ENCODE data around the gene DOHH. TPM values are rescaled to one million over a fixed set of nuclear protein-coding genes. Genes with fewer than 3 reads are reported as not detected.

DOHH gene
- polyA plus RNA-seq, 2 of the 4 experiments (the other 2 are of a cell fraction), result 4.6 to 13.3 TPM

- H3K9me3 ChIP-seq, result no peaks in the 10 kb centered on the region
- TF ChIP-seq, protein P1, sequence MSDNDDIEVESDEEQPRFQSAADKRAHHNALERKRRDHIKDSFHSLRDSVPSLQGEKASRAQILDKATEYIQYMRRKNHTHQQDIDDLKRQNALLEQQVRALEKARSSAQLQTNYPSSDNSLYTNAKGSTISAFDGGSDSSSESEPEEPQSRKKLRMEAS (IDR thresholded peaks at IDR 0.05), result no peak
- no peak for TF ChIP-seq BHLHE40 (IDR thresholded peaks at IDR 0.05; ENCODE audit: low read depth, low read length)
- TF ChIP-seq ZNF302 (CRISPR knock-in tag; IDR thresholded peaks at IDR 0.05), result no peak
- no peak for TF ChIP-seq PHF8 (IDR thresholded peaks at IDR 0.05; ENCODE audit: borderline replicate concordance, low read depth)
- no peak for TF ChIP-seq CBX2 (IDR thresholded peaks at IDR 0.05; ENCODE audit: borderline replicate concordance, low read depth)
- TF ChIP-seq NPAS2 (CRISPR knock-in tag; IDR thresholded peaks at IDR 0.05; ENCODE audit: borderline replicate concordance), result no peak
- no peak for TF ChIP-seq CEBPB (IDR thresholded peaks at IDR 0.05)
- peak; percentile 90 for TF ChIP-seq ZFP36 (IDR thresholded peaks at IDR 0.05; ENCODE audit: borderline replicate concordance, partially characterized antibody)
- TF ChIP-seq POLR2A (IDR thresholded peaks at IDR 0.05; ENCODE audit: low read length), result no peak
- no peak for TF ChIP-seq CBX8 (IDR thresholded peaks at IDR 0.05)
- TF ChIP-seq ELK1 (IDR thresholded peaks at IDR 0.05; ENCODE audit: low read depth, low read length), result no peak
- peak; percentile 65 to 70 for TF ChIP-seq RAD21 (conservative IDR thresholded peaks at IDR 0.05 in 1 of 2, IDR thresholded peaks at IDR 0.05 in 1 of 2)
- no peak for TF ChIP-seq FOSL2 (IDR thresholded peaks at IDR 0.05)
- no peak for TF ChIP-seq FOSL2 (CRISPR knock-in tag; IDR thresholded peaks at IDR 0.05)
- no peak for TF ChIP-seq MAZ (IDR thresholded peaks at IDR 0.05; ENCODE audit: borderline replicate concordance, low read depth, low read length)
- no peak for TF ChIP-seq TFCP2L1 (CRISPR knock-in tag; IDR thresholded peaks at IDR 0.05)
- no peak for TF ChIP-seq MYC (IDR thresholded peaks at IDR 0.05; ENCODE audit: borderline replicate concordance, low read length)
- TF ChIP-seq HOXB5 (CRISPR knock-in tag; IDR thresholded peaks at IDR 0.05), result no peak
- no peak for TF ChIP-seq HOXB13 (CRISPR knock-in tag; IDR thresholded peaks at IDR 0.05; ENCODE audit: low read depth)
- no peak for TF ChIP-seq NFE2L2 (conservative IDR thresholded peaks at IDR 0.05; ENCODE audit: low read length)
- TF ChIP-seq, protein P2, sequence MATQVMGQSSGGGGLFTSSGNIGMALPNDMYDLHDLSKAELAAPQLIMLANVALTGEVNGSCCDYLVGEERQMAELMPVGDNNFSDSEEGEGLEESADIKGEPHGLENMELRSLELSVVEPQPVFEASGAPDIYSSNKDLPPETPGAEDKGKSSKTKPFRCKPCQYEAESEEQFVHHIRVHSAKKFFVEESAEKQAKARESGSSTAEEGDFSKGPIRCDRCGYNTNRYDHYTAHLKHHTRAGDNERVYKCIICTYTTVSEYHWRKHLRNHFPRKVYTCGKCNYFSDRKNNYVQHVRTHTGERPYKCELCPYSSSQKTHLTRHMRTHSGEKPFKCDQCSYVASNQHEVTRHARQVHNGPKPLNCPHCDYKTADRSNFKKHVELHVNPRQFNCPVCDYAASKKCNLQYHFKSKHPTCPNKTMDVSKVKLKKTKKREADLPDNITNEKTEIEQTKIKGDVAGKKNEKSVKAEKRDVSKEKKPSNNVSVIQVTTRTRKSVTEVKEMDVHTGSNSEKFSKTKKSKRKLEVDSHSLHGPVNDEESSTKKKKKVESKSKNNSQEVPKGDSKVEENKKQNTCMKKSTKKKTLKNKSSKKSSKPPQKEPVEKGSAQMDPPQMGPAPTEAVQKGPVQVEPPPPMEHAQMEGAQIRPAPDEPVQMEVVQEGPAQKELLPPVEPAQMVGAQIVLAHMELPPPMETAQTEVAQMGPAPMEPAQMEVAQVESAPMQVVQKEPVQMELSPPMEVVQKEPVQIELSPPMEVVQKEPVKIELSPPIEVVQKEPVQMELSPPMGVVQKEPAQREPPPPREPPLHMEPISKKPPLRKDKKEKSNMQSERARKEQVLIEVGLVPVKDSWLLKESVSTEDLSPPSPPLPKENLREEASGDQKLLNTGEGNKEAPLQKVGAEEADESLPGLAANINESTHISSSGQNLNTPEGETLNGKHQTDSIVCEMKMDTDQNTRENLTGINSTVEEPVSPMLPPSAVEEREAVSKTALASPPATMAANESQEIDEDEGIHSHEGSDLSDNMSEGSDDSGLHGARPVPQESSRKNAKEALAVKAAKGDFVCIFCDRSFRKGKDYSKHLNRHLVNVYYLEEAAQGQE (IDR thresholded peaks at IDR 0.05), result no peak
- TF ChIP-seq, protein P3, sequence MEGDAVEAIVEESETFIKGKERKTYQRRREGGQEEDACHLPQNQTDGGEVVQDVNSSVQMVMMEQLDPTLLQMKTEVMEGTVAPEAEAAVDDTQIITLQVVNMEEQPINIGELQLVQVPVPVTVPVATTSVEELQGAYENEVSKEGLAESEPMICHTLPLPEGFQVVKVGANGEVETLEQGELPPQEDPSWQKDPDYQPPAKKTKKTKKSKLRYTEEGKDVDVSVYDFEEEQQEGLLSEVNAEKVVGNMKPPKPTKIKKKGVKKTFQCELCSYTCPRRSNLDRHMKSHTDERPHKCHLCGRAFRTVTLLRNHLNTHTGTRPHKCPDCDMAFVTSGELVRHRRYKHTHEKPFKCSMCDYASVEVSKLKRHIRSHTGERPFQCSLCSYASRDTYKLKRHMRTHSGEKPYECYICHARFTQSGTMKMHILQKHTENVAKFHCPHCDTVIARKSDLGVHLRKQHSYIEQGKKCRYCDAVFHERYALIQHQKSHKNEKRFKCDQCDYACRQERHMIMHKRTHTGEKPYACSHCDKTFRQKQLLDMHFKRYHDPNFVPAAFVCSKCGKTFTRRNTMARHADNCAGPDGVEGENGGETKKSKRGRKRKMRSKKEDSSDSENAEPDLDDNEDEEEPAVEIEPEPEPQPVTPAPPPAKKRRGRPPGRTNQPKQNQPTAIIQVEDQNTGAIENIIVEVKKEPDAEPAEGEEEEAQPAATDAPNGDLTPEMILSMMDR (IDR thresholded peaks at IDR 0.05), result peak; percentile 69
- no peak for TF ChIP-seq GATA3 (IDR thresholded peaks at IDR 0.05; ENCODE audit: borderline replicate concordance)
- peak; percentile 83 for TF ChIP-seq SMC3 (IDR thresholded peaks at IDR 0.05)
- no peak for TF ChIP-seq MAFK (IDR thresholded peaks at IDR 0.05; ENCODE audit: partially characterized antibody)
- H3K4me3 ChIP-seq, result no peak overlapping the region
- POLR2A ChIA-PET, result interaction anchor here (0.9 to 1.2 kb wide), 2 partner anchors 13 to 29 kb away, joined by 3 to 4 read pairs; no protein-coding TSS in a partner anchor
- peak; percentile 73 to 83 for ATAC-seq
- peak; percentile 63 to 65 for DNase-seq (ENCODE audit: low read depth in 1 of 2, low spot score in 1 of 2)
- CTCF ChIA-PET, result interaction anchor here (0.6 to 6.6 kb wide), 27 partner anchors 11 to 345 kb away, joined by 3 to 100 read pairs (median 6); partner anchors contain the start of genes CACTIN, HMG20B, MFSD12 and PIP5K1C
- no peak for FAIRE-seq
- H3K4me1 ChIP-seq, result no peaks in the 10 kb centered on the region
- H3K27ac ChIP-seq, result peak overlapping the region in 1 of 2 experiments; percentile 43; a peak in 2 of 6 replicates
- no peak overlapping the region for H3K4me2 ChIP-seq
- 56% methylated on average over 17 of the region's 30 CpGs for WGBS (ENCODE audit: missing lambda C conversion rate)
These were observed 44.5 kb upstream of the DOHH start for GRCh38 chr19:3544742-3545668.

Measured in A549 (cell line).